ENCODE results near the gene TMEM150A.
"Not testable (repeated sequence)": the region's sequence is repeated elsewhere in the genome, so short reads cannot be mapped to it uniquely, and the experiment has no call there.

The TMEM150A gene

DNA sequence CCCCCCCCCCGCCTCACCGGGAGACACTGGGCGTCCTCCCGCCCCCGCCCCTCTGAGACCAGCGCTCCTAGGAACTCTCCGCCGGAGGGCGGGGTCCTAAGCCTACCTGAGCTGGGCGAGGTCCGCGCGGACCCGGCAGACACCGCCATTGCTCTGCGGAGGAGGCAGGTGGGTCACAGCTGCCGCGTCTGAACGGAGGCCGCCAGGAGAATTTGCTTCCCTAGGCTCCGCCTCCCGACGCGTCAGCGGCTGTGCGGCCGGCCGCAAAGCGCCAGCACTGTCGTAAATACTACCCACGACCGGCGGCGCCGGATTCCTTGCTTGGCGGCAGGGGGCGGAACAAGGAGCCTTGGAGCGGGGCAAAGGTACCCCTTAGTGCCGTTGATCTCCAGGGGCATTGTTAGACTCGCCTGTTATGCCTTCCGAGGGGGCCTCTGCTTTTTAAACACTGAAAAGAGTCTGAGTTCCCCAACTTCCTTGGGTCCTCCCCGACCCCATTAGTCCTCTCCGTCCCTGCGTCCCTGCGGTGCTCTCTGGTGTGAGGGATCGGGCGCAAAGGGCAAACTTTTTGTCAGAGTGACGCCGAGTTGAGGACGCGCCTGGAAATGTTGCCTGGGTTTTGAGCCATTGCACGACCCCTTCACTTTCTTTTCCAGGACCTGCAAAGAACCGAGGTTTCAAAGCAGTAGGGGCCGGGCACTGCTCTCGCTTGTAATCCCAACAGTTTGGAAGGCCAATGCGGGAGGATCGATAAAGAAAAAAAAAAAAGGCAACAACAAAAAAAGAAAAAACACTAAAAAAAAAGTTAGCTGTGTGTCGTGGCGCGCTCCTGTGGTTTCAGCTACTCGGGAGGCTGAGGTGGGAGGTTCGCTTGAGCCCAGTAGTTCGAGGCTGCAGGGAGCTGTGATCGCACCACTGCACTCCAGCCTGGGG lies 41.0 kb downstream of the TMEM150A start, which contains the start of gene GGCX:
TSS of gene GGCX (minus strand) at position 214 of the 933 bp plus-strand sequence. CDS start at position 149, 65 bp downstream.
- peak; percentile 93 for DNase-seq

DNA sequence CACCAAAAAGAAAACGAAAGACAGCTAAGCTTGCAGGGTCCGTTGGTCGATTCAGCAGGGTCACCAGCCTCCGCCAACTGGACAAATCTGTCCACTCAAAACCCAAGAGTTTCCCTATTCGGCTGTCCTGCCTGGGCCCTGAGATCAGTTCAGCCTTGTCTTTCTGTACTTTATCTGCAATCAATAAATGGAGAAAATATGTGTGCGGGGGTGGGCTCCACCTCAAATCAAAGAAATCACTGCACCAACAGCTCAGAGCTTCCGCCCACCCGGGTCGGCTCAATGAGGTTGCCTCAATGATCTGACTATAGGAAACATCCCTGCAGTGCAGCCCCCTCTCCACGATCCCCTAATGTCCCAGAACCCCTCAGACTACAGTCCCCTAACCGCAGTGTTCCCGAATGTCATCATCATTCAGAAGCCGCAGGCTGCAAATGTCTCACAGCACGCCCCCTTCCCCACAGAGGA lies 41.7 kb downstream of the TMEM150A start:
- no peak for DNase-seq

DNA sequence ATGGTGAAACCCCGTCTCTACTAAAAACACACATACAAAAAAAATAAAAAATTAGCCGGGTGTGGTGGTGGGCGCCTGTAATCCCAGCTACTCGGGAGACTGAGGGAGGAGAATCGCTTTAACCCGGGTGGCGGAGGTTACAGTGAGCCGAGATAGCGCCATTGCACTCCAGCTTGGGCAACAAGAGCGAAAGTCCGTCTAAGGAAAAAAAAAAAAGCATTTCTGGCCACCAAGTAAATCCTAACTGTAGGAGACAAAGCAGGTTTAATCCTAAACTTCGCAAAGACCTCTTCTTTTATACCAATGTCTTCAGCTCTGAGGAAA lies 42.1 kb downstream of the TMEM150A start:
- not testable (repeated sequence) for DNase-seq

DNA sequence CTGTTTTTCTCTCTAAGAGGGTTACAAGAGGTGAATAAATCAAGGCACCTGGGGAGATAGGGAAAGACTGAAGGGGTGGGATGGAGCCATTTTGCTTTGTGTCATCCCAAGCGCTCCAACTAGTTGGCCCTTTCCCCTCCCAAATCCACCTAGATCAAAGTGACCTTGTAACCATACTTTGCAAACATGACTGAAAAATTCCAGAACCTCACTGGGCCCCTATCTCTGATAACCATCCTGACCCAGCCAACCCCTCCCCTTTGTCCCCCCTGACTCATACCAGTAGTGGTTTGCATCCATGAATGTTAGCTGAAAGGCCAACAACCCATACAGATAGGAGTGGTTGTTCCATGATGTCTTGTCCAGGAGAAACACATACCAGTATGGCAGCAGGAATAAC lies 44.3 kb downstream of the TMEM150A start:
- no peak for DNase-seq

DNA sequence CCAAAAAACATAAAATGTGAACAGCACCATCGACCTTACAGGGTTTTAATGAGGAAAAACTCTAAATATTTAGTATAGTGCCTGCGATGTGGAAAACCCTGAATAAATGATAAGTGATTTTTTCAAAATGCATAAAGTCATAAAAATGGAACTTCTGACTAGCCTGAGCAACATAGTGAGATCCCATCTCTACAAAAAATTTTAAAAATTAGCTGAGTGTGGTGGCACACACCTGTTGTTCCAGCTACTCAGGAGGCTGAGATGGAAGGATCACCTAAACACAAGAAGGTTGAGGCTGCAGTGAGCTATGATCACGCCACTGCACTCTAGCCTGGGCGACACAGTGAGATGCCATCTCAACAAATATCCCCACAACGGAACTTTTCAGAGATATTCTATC lies 45.4 kb downstream of the TMEM150A start:
- DNase-seq = no peak

DNA sequence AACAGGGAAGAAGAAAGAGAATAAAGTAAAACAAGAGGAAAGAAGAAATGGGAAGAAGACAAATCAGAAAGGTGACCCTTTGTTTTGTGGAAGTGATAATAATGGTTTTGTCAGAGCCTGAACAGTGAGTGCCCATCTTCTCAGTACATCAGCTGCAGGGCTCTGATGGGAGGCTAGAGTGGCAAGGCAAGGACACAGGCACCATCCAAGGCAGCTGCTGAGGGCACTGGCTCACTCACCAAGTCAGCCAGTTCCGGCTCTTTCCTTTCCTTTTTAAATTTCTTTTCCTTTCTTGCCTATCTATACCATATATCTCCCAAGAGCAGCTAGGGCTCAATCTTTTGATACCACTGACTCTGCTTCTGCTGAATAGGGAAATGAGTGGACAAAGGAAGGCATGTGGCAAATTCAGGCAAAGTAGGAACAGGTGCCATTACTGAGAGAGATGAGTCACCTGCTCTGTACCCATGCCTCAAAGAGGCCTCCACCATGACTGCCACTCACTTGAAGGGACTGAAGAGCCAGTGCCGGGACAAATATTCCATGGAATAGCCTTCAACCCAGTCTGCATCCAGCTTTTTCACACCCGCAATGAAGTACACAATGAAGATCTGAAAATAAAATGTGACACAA lies 47.4 kb downstream of the TMEM150A start:
- DNase-seq = no peak

DNA sequence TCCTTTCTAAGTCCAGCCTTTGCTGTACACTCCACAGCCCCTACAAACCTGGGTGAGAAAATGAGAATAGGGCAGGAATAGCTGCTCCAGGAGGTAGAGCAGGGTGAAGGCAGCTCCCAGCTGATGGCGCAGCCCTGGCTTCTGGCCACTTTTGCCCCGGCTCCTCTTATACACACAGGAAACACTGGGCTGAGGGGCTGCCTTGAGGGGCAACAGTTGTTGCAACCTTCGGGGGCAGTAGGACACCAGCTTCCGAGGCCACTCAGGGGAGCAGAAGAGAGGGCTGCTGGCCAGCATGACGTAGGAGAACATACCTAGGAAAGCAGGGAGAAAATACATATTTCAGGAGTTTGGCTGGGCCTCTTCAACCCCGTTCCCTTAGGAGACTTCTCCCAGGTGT lies 49.3 kb downstream of the TMEM150A start:
- DNase-seq = no peak

DNA sequence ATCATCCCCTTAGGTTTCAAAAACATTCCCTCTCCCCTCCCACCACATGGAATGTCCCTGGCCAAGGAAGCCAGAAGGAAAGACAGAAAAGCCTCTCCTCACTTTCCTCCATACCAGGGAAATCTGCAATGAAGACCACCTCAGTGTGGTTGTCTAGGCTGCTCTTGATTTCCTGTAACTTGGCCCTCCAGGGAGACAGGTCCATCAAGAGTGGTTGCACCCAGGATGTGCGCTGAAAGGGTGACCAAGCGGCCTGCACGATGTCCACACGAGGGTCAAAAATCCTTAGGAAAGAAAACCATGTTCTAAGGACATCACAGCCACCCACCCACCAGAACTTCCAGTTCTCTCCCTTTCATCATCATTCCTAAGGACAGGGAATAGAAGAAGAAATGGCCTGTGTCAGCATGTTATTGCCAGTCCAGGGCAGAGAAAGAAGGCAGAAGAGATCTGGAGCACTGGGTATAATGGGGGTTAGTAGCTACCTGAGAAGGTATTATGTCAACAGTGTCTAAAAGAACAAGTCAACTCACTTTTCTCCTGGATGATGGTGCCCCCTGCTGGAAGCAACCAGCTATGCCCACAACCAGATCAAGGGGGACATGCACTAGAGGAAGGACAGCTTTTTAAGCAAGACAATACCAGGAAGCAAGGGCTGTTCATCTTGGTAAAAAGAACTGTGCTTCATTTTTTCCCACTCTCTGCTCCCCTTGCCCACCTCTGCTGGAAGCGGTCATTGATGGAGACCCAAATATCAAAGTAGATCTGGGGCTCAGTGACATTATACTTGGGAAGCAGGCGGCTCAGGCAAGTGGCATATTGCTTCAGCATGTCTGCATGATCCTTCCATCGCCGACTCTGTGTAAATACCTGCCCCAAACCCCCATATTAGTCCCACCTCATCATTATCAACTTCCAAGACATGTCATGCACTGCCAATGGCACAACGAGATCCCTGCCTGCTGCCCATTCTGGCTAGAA lies 50.5 kb downstream of the TMEM150A start:
- DNase-seq = peak; percentile 69

DNA sequence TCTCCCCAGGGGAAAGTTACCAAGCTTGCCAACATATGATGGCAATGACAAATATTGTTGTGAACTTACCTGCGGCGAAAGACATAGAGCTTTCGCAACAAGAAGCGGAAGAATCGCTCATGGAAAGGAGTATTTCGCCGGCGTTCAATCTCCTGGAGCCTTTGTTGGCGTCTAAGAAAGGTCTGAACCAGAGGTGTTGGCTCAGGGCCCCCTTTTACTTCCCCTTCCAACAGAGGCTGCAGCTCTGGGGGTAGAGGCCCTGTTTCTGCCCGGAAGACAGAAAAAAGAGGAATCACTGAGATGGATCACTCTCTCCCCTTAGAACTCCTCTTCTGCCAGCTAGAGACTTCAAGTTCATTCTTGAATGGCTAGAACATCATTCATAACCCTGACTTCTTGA lies 52.0 kb downstream of the TMEM150A start:
- peak; percentile 46 for DNase-seq

DNA sequence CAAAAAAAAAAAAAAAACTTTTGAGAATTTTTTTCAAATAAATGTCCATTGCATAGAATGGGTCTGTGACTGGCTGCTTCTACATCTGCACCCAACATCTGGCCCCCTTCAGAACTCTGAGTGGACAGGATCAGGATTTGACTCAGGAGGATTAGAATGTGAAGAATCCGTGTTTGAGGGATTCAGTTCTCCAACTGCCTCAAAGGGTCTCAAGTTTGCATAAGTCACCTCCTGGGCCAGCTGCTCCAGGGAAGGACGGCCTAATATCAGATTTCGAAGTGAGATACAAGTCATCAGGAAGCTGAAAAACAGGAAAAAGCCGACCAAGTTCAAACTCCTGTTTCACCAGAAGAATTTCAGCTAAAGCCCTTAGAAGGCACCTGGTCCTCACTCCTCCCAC lies 52.7 kb downstream of the TMEM150A start:
- no peak for DNase-seq

DNA sequence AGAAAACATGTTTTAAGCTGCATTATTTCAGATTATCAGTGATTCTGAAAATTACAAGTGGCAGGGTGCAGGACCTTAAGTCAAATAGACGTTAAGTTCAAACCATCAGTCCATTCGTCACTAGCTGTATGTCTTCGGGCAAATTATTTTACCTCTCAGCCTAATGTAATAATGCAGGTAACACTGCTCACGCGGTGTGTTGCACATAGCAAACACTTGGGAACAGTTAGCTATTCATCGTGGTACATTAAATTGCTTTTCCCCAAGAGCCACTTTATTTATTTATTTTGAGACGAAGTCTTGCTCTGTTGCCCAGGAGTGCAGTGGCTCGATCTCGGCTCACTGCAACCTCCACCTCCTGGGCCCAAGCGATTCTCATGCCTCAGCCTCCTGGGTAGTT lies 53.4 kb downstream of the TMEM150A start:
- DNase-seq = no peak

DNA sequence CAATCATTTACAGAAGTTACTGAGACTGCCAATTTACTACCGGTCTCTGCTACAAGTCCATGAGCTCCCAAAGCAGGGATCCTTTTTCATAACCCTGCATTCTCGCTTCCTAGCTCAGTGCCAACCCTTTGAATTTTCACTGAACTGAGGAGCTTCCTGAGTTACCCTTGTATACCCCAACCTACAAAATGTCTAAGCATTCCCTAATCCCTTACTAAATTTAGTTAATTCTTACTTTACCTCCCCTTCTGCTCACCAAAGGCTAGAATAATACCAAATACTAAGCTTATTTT lies 53.9 kb downstream of the TMEM150A start:
- no peak for DNase-seq

Measured in GDM1 (cell line).